GM21423 (cell line): Measurements from ENCODE around the gene AGBL4.

Source experiments
- ATAC-seq: cut with Tn5 transposase; IDR thresholded peaks from one replicate; pipeline ENCODE4 v1.9.1; 2021; ENCODE audit warnings: mild to moderate bottlenecking, moderate library complexity; ENCODE audit not compliant: unreplicated experiment

AGBL4 gene

GRCh38 chr1:48784301-48784700 lies 1239.5 kb downstream of the AGBL4 start:
- no peak for ATAC-seq

- ATAC-seq = no peak
Measured at GRCh38 chr1:48777219-48777895, 1246.4 kb downstream of the AGBL4 start.

- ATAC-seq = peak; percentile 29
Measured at GRCh38 chr1:48776393-48777218, 1247.1 kb downstream of the AGBL4 start, which contains the start of gene BEND5. TSS of gene BEND5 (minus strand) at chr1:48776891. CDS start at chr1:48776831, 60 bp downstream.

- no peak for ATAC-seq
Measured at GRCh38 chr1:48775831-48776392, 1247.8 kb downstream of the AGBL4 start.

- no peak for ATAC-seq
Measured at GRCh38 chr1:48773133-48773532, 1250.6 kb downstream of the AGBL4 start.

- ATAC-seq = no peak
Measured at GRCh38 chr1:48772211-48772610, 1251.5 kb downstream of the AGBL4 start.

GRCh38 chr1:48771561-48771960 lies 1252.2 kb downstream of the AGBL4 start:
- ATAC-seq = no peak

- ATAC-seq = no peak
Measured at GRCh38 chr1:48767975-48768510, 1255.7 kb downstream of the AGBL4 start.

GRCh38 chr1:48765335-48765734 lies 1258.4 kb downstream of the AGBL4 start:
- no peak for ATAC-seq

- no peak for ATAC-seq
Measured at GRCh38 chr1:48761986-48762385, 1261.8 kb downstream of the AGBL4 start.

- ATAC-seq = no peak
Measured at GRCh38 chr1:48761411-48761810, 1262.3 kb downstream of the AGBL4 start.

- ATAC-seq = no peak
Measured at GRCh38 chr1:48760857-48761256, 1262.9 kb downstream of the AGBL4 start.

- ATAC-seq = no peak
Measured at GRCh38 chr1:48758976-48759375, 1264.8 kb downstream of the AGBL4 start.

- ATAC-seq = no peak
Measured at GRCh38 chr1:48757363-48757762, 1266.4 kb downstream of the AGBL4 start.

- ATAC-seq = no peak
Measured at GRCh38 chr1:48756683-48757316, 1267.0 kb downstream of the AGBL4 start.

GRCh38 chr1:48753293-48753692 lies 1270.5 kb downstream of the AGBL4 start:
- no peak for ATAC-seq

- peak; percentile 95 for ATAC-seq
Measured at GRCh38 chr1:48750109-48750508, 1273.6 kb downstream of the AGBL4 start.

- ATAC-seq = no peak
Measured at GRCh38 chr1:48749068-48749467, 1274.7 kb downstream of the AGBL4 start.

GRCh38 chr1:48746906-48747305 lies 1276.8 kb downstream of the AGBL4 start:
- ATAC-seq = no peak

- ATAC-seq = no peak
Measured at GRCh38 chr1:48744032-48744431, 1279.7 kb downstream of the AGBL4 start.

- no peak for ATAC-seq
Measured at GRCh38 chr1:48743480-48743879, 1280.3 kb downstream of the AGBL4 start.
